Suppressor macrophage treated with lipopolysaccharide for 1 hour (primary cell): ENCODE data around the gene ANKFN1.

Source experiments
- DNase-seq, 3 donors: peaks; one replicate each; pipeline ENCODE4 v3.0.0-alpha.2; 2020 to 2022

ANKFN1 gene

GRCh38 chr17:56521414-56522141 lies 368.3 kb downstream of the ANKFN1 start:
- DNase-seq: no peak

- DNase-seq: no peak
Measured at GRCh38 chr17:56523042-56523441, 369.8 kb downstream of the ANKFN1 start.

- DNase-seq: no peak
Measured at GRCh38 chr17:56528696-56529095, 375.4 kb downstream of the ANKFN1 start.

DNA sequence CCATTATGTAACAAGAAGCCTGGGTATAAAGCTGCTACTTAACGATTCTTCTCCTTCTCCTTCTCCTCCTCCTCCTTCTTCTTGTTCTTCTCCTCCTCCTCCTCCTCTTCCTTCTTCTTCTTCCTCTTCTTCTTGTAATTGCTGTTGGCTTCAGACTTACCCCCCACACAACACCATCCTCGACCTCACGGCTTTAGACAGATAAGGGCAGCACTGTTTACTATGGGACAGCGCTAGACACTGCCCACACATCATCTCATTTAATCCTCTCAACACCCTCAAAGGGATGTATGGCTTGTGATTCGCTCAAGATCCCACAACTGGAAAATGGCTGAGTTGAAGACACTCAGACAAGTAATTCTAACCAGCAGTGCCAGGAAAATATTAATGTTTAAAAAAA lies 379.7 kb downstream of the ANKFN1 start:
- no peak for DNase-seq

DNA sequence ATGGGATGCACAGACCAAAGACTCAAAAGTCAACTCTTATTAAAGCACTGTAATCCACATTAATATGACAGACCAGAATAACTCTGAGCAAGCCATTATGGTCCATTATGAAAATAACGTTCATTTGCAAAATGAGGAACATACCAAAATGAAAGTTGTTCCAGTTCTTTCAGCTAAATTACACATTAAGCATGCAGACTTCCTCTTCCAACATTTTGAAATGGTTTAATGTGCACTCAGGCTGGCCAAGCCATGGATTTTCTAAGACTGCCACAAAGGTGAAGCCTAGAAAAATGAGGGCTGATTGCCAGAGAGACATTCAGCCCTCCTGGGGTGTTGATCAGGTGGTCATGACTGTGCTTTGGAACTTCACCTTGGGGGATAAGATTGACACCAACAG lies 383.5 kb downstream of the ANKFN1 start:
- DNase-seq: peak; percentile 15 to 50 (median 41)

DNA sequence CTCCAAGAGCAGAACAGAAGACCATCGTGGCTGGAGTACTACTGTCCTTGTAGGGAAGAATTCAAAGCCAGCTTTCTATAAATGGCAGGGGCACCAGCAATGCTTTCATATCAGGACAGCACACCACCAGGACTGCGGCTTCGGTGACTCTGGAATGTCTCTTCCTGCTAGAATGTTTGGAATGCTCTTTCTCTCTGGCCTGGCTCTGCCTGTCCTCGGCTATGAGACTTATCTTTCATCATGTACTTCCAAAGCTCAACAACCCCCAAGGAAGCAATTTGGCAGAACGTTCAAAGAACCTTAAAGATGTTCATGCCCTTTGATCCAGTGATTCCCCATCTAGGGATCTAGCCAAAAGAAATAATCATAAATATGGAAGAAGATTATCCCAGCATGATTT lies 387.6 kb downstream of the ANKFN1 start:
- DNase-seq: no peak

GRCh38 chr17:56543280-56543679 lies 390.0 kb downstream of the ANKFN1 start:
- no peak for DNase-seq

DNA sequence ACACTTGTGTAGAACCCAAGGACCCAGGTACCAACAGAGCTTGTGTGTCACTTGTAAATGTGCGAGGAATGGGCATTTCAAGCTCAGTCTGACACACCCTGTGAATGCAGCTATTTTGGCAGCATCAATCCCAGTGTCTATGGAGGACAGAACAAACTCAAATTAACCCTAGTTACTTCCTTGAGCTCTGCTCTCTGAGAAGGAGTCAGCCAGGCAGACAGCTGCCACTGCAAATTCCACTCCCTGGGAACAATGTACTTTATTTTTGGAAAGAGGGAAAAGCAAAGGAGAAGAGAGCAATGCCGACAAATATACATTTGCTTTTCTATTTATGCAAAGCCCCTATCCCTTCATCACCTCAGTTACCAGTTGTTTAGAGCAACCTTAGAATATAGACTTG lies 391.8 kb downstream of the ANKFN1 start:
- DNase-seq: no peak

DNA sequence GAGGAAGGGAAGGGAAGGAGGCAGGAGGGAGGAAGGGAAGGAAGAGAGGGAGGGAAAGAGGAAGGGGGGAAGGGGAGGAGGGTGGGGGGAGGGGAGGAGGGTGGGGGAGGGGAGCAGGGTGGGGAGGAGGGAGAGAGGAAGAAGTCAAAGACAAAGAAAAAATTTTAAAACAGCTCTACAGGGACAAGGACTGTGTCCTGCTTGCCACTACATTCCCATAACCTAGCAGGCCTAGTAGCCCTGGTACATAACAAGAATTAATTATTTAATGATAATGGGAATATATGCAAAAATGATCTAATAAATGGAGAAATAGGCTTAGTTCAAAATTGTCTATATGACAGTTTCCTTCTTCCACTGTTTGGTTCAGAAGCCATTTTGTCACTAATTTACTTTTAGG lies 392.7 kb downstream of the ANKFN1 start:
- no peak for DNase-seq

GRCh38 chr17:56548661-56549060 lies 395.4 kb downstream of the ANKFN1 start:
- no peak for DNase-seq

DNA sequence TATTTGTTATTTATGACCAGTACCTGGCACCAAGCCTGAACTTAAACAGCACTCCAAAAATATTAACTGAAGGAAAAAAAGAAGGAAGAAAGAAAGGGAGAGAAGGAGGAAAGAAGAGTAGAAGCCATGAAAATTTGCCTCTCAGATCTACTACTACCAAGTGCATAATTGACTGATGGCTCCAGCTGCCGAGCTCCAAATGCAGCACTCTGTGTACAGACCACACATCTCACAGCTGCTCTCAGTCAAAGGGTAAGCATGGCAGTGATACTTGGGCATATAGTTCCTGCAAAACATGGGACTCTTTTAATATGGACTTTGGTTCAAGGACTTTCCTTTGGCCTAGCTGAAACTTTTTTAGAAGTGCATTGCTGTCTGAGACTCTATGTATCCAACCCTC lies 396.2 kb downstream of the ANKFN1 start:
- no peak for DNase-seq

DNA sequence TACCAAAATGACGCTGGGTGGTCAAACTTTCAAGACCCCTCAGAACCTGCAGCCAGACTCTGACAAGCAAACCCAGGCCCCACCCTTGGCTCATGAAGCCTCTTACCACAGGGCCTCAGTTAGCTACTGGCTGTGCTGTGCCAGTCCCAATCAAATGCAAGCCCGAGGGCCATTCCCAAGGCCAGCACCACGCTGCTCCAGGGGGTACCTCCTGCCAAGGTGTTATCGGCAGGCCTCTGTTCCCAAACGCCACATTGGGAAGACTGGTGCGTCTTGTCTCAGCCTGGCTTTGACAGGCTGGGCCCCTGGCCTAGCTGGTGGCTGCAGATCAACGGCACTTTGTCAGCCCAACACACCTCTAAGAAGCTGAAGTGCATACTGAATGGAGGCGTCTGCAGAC lies 404.4 kb downstream of the ANKFN1 start:
- DNase-seq: no peak

- DNase-seq: no peak
Measured at GRCh38 chr17:56558088-56558487, 404.8 kb downstream of the ANKFN1 start.
